K562 (cell line): ENCODE data around the gene MYOG. TPM values are rescaled to one million over a fixed set of nuclear protein-coding genes. Genes with fewer than 3 reads are reported as not detected.

Experiments
- ATAC-seq: fragments of 200-7000 bp; cut with Tn5 transposase; 3 replicates; pipeline ENCODE4 v1.9.1; 2020; ENCODE audit warnings: moderate library complexity
- BruUV-seq: library from RNA; stranded (reverse); fragments of 400-500 nt; replicated peaks from 2 replicates; lab custom pipeline; 2021; lab: Mats Ljungman, UMichigan
- CTCF ChIA-PET: fragments of 300-600 bp; formaldehyde crosslinking; extraction: SDS; loops from one replicate; lab custom pipeline; 2021; ENCODE audit warnings: low intra/inter-chr PET ratio; lab: Yijun Ruan, JAX
- POLR2A ChIA-PET: fragments of 300-600, 350-650 bp; sonication (Branson Sonifier 250); formaldehyde crosslinking; extraction: SDS; loops from one replicate; lab custom pipeline; 2021; ENCODE audit warnings: antibody characterized with exemption, inconsistent platforms; lab: Yijun Ruan, JAX
- DNase-seq, 4 experiments: peaks; one replicate each; pipeline versions ENCODE4 v3.0.0 to v3.0.0-alpha.2; 2011 to 2018; ENCODE audit warnings: low spot score in 3 of 4, mixed read lengths in 3 of 4; ENCODE audit errors: extremely low read depth in 1 of 4
- FAIRE-seq: peaks from 2 replicates; lab custom pipeline; 2011; peaks lifted over from hg19 to GRCh38; lab: Jason Lieb, UNC
- H2AFZ ChIP-seq: 2 replicates; pipeline ENCODE4 v1.6.0; 2011; ENCODE audit warnings: low read depth, low read length, control low read depth, inconsistent platforms
- H3K27ac ChIP-seq: fragments of 200-600 bp; 3 replicates; pipeline ENCODE4 v1.8.0; 2011; ENCODE audit warnings: low read depth, mild to moderate bottlenecking, control low read depth, inconsistent platforms, low read length, moderate library complexity, mixed read lengths; ENCODE audit errors: extremely low read depth
- H3K27me3 ChIP-seq, 2 experiments: fragments of 300-600 bp in 1 of 2; 2 replicates in 1 of 2; 3 replicates in 1 of 2; pipeline versions ENCODE4 v1.6.0 to v1.8.0; 2011; ENCODE audit warnings: inconsistent platforms in 2 of 2, low read length in 2 of 2, mild to moderate bottlenecking in 1 of 2, mixed read lengths in 1 of 2, moderate library complexity in 1 of 2; ENCODE audit not compliant: control insufficient read depth in 2 of 2, insufficient read depth in 2 of 2
- H3K36me3 ChIP-seq: fragments of 300-600 bp; 3 replicates; pipeline ENCODE4 v1.8.0; 2011; ENCODE audit warnings: mild to moderate bottlenecking, low read length, inconsistent platforms; ENCODE audit not compliant: control insufficient read depth, insufficient read depth
- H3K4me1 ChIP-seq, 2 experiments: fragments of 200-600 bp in 1 of 2; replicated peaks in 1 of 2; 2 replicates in 1 of 2; 3 replicates in 1 of 2; pipeline versions ENCODE4 v1.5.1 to v1.8.0; 2011; ENCODE audit warnings: inconsistent platforms in 2 of 2, low read length in 2 of 2, mild to moderate bottlenecking in 1 of 2, mixed read lengths in 1 of 2, moderate library complexity in 1 of 2; ENCODE audit not compliant: control insufficient read depth in 2 of 2, insufficient read depth in 2 of 2
- H3K4me2 ChIP-seq: 2 replicates; pipeline ENCODE4 v1.6.1; 2011; ENCODE audit warnings: low read length, control low read depth, inconsistent platforms, mixed read lengths; ENCODE audit not compliant: insufficient read depth
- H3K4me3 ChIP-seq: fragments of 200-600 bp; sonication (generic), shearing (Covaris generic); 2 replicates; pipeline ENCODE4 v1.5.1; 2016; ENCODE audit warnings: control low read depth, inconsistent platforms
- H3K79me2 ChIP-seq: fragments of 200-600 bp; 3 replicates; pipeline ENCODE4 v1.8.0; 2011; ENCODE audit warnings: low read length, inconsistent platforms; ENCODE audit not compliant: control insufficient read depth, insufficient read depth
- H3K9ac ChIP-seq, 2 experiments: 2 replicates each; pipeline versions ENCODE4 v1.6.0 to v1.6.1; 2011; ENCODE audit warnings: low read depth in 2 of 2, low read length in 2 of 2, control low read depth in 1 of 2, inconsistent platforms in 1 of 2, mild to moderate bottlenecking in 1 of 2, mixed read lengths in 1 of 2; ENCODE audit not compliant: insufficient read depth in 1 of 2
- H3K9me1 ChIP-seq: one replicate; pipeline ENCODE4 v1.6.0; 2011; ENCODE audit warnings: inconsistent platforms, mild to moderate bottlenecking, low read length, moderate library complexity; ENCODE audit not compliant: control insufficient read depth, insufficient read depth
- H3K9me3 ChIP-seq: replicated peaks from 2 replicates; pipeline ENCODE4 v1.5.1; 2011; ENCODE audit warnings: low read depth, low read length, inconsistent platforms; ENCODE audit not compliant: control insufficient read depth, insufficient read depth
- H4K20me1 ChIP-seq: replicated peaks from 2 replicates; pipeline ENCODE4 v1.6.1; 2011; ENCODE audit warnings: low read length, inconsistent platforms, mixed read lengths; ENCODE audit not compliant: control insufficient read depth, insufficient read depth
- ATF1 ChIP-seq, 2 experiments: fragments of 450-650 bp in 1 of 2; IDR thresholded peaks; 2 replicates each; pipeline ENCODE4 v1.6.1; 2016; ENCODE audit warnings: missing compliant biosample characterization in 1 of 2, missing genetic modification characterization in 1 of 2
- BRCA1 ChIP-seq, 2 experiments: fragments of 450-650 bp in 1 of 2; sonication (generic) in 1 of 2; formaldehyde crosslinking in 1 of 2; IDR thresholded peaks; 2 replicates each; pipeline versions ENCODE4 v1.5.0 to v1.6.1; 2017 to 2020; ENCODE audit warnings: mild to moderate bottlenecking in 1 of 2, missing genetic modification reagents in 1 of 2
- C11orf30 ChIP-seq: fragments of 450-650 bp; IDR thresholded peaks from 2 replicates; pipeline ENCODE4 v1.6.1; 2016; ENCODE audit warnings: low read depth, mild to moderate bottlenecking
- CREB1 ChIP-seq, 2 experiments: sonication (generic) in 1 of 2; formaldehyde crosslinking in 1 of 2; IDR thresholded peaks; 2 replicates each; pipeline versions ENCODE4 v1.6.1 to v1.8.0; 2012 to 2022; ENCODE audit warnings: inconsistent platforms in 1 of 2, mild to moderate bottlenecking in 1 of 2, missing genetic modification reagents in 1 of 2, moderate library complexity in 1 of 2
- CREM ChIP-seq: IDR thresholded peaks from 2 replicates; pipeline ENCODE4 v1.6.1; 2014; ENCODE audit warnings: antibody characterized with exemption, low read depth
- HNRNPLL ChIP-seq: fragments of 200-400 bp; formaldehyde crosslinking; IDR thresholded peaks from 2 replicates; pipeline ENCODE4 v1.6.1; 2017; ENCODE audit warnings: low read length, low read depth, mild to moderate bottlenecking; ENCODE audit not compliant: poor library complexity, severe bottlenecking
- MAFF ChIP-seq: IDR thresholded peaks from 2 replicates; pipeline ENCODE4 v1.6.1; 2012; ENCODE audit warnings: low read length, improper control_type of control experiment
- MAFG ChIP-seq: fragments of 450-650 bp; conservative IDR thresholded peaks from 2 replicates; pipeline ENCODE4 v1.6.1; 2016; ENCODE audit warnings: missing genetic modification characterization, missing compliant biosample characterization
- MAFK ChIP-seq: IDR thresholded peaks from 2 replicates; pipeline ENCODE4 v1.6.1; 2011; ENCODE audit warnings: low read length, improper control_type of control experiment
- ZKSCAN1 ChIP-seq: fragments of 150-350 bp; IDR thresholded peaks from 2 replicates; pipeline ENCODE4 v1.6.1; 2016; ENCODE audit warnings: low read depth, low read length
- ZNF316 ChIP-seq: fragments of 450-650 bp; IDR thresholded peaks from 2 replicates; pipeline ENCODE4 v1.6.1; 2016
- ZSCAN32 ChIP-seq: fragments of 450-650 bp; formaldehyde crosslinking; IDR thresholded peaks from 2 replicates; pipeline ENCODE4 v1.4.0; 2020; ENCODE audit warnings: mild to moderate bottlenecking, moderate library complexity
- WGBS: fragments of 100-300 bp; shearing (Covaris generic); methylation state at CpG from one replicate; pipeline ENCODE4 v1.1.6; 2016; ENCODE audit warnings: low coverage, mixed read lengths; ENCODE audit not compliant: insufficient coverage; ENCODE audit errors: missing lambda C conversion rate; 5-methylcytosine and 5-hydroxymethylcytosine counted together
- in situ Hi-C: fragments of 300-500 bp; cut with MboI; formaldehyde crosslinking; loops from 4 replicates; pipeline ENCODE4 v1.15.0; 2018; ENCODE audit warnings: inconsistent platforms, mixed read lengths
- intact Hi-C: fragments of 100-400 bp; cut with micrococcal nuclease; formaldehyde crosslinking; loops from 2 replicates; pipeline ENCODE4 v1.14.2; 2022
- polyA plus RNA-seq, 8 experiments: library from polyadenylated mRNA; depleted of rRNA in 4 of 8; stranded (reverse) in 5 of 8; unstranded in 3 of 8; fragments of >200 nt; fragmentation: Nextera tagmentation in 2 of 8; fragmentation: Illumina TruSeq in 1 of 8; extraction: Ambion mirVana in 2 of 8; extraction: Trizol in 1 of 8; gene quantifications; 2 replicates each; pipeline versions ENCODE4 v1.2.1 to v1.2.3, GENCODE V29; 2011 to 2014; ENCODE audit warnings: inconsistent platforms in 1 of 8, missing spikeins in 1 of 8
- total RNA-seq, 7 experiments: library from RNA; depleted of rRNA in 6 of 7; stranded (reverse); fragments of >200 nt in 6 of 7; fragmentation: Illumina TruSeq in 2 of 7; extraction: Trizol in 2 of 7; gene quantifications; 2 replicates each; pipeline versions ENCODE4 v1.2.1 to v1.2.3, GENCODE V29; 2011 to 2021; ENCODE audit warnings: low replicate concordance in 1 of 7
- TF ChIP-seq, protein P1 (sequence below): sonication (generic); formaldehyde crosslinking; IDR thresholded peaks from 2 replicates; pipeline ENCODE4 v1.8.1; 2023; ENCODE audit warnings: mild to moderate bottlenecking, missing genetic modification reagents, moderate library complexity
- TF ChIP-seq, protein P2 (sequence below): sonication (generic); formaldehyde crosslinking; IDR thresholded peaks from 2 replicates; pipeline ENCODE4 v1.8.1; 2022; ENCODE audit warnings: missing genetic modification reagents

Gene MYOG
- total and polyA plus RNA-seq, 9 of the 15 experiments (the other 6 are each of a cell fraction or from before 2014, with no cell fraction given) = not detected

DNA sequence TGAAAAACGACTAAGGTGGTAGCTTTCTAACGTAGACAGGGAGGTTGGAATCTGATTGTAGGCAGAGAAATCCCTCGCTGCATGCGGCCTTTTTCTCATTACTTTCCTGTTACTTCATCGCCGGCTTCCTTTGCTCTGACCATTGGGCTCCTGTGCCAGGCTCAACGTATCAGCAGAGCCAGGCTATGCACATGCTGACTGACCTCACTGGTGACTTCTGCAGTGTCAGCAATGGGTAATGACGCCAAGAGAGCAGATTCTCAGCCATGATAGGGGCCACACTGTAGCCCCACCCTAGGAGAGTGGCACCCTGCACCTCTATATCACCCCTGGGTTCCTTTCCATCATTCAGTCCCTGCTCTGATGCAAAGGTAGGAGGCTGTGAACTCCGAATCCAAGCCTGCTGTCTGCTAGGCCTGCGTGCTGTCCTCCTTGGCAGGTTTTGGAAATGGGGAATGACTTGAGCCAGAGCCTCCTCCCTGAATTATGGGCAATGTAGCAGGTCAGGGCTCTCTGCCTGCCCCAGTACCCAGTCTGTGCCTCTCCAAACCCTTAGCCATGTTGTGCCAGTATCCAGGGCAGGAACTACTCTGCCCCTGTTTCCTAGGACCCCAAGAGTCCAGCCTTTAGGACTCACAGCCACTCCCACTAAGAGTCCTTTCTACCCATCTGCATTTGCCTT, 48.2 kb downstream of the MYOG start:
- Histone ChIP-seq H3K4me2 (no peak overlapping the region), H2AFZ (no peak overlapping the region), H3K4me3 (no peak overlapping the region), H3K4me1 (no peaks in the 10 kb centered on the region; a peak in 2 of 5 replicates), H3K9me3 (no peaks in the 10 kb centered on the region), H4K20me1 (peaks cover 73% of the 10 kb centered on the region), H3K9ac (no peak overlapping the region; a peak in 1 of 4 replicates), H3K27ac (no peak overlapping the region), H3K27me3 (peaks cover 23 to 47% of the 10 kb centered on the region in 2 experiments; a peak in 4 of 5 replicates), H3K79me2 (no peaks in the 10 kb centered on the region), H3K36me3 (no peaks in the 10 kb centered on the region; the same call in 2 of the 3 replicates), H3K9me1 (no peaks in the 10 kb centered on the region)
- WGBS = 1% methylated on average over 10 of the region's 10 CpGs
- CTCF ChIA-PET = interaction anchor here (3.5 kb wide), 1 partner anchor 179 kb away, joined by 13 read pairs; no protein-coding TSS in a partner anchor
- TF ChIP-seq, protein P1, sequence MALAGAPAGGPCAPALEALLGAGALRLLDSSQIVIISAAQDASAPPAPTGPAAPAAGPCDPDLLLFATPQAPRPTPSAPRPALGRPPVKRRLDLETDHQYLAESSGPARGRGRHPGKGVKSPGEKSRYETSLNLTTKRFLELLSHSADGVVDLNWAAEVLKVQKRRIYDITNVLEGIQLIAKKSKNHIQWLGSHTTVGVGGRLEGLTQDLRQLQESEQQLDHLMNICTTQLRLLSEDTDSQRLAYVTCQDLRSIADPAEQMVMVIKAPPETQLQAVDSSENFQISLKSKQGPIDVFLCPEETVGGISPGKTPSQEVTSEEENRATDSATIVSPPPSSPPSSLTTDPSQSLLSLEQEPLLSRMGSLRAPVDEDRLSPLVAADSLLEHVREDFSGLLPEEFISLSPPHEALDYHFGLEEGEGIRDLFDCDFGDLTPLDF (CRISPR knock-in tag) = no peak
- peak; percentile 65; the same call in 1 of the 2 replicates for TF ChIP-seq CREB1 (IDR thresholded peaks at IDR 0.05)
- TF ChIP-seq CREB1 (CRISPR knock-in tag; IDR thresholded peaks at IDR 0.05) = no peak
- TF ChIP-seq ZNF316 = peak; percentile 67
- no peak for TF ChIP-seq ATF1 (CRISPR knock-in tag; IDR thresholded peaks at IDR 0.05)
- peak; percentile 56 for TF ChIP-seq ATF1 (tag; IDR thresholded peaks at IDR 0.05)
- peak; percentile 79 for TF ChIP-seq MAFG
- peak; percentile 69 for TF ChIP-seq CREM
- TF ChIP-seq BRCA1 (IDR thresholded peaks at IDR 0.05) = no peak
- TF ChIP-seq BRCA1 (CRISPR knock-in tag; IDR thresholded peaks at IDR 0.05) = no peak
- no peak for TF ChIP-seq ZKSCAN1
- TF ChIP-seq, protein P2, sequence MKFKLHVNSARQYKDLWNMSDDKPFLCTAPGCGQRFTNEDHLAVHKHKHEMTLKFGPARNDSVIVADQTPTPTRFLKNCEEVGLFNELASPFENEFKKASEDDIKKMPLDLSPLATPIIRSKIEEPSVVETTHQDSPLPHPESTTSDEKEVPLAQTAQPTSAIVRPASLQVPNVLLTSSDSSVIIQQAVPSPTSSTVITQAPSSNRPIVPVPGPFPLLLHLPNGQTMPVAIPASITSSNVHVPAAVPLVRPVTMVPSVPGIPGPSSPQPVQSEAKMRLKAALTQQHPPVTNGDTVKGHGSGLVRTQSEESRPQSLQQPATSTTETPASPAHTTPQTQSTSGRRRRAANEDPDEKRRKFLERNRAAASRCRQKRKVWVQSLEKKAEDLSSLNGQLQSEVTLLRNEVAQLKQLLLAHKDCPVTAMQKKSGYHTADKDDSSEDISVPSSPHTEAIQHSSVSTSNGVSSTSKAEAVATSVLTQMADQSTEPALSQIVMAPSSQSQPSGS (CRISPR knock-in tag) = no peak
- TF ChIP-seq HNRNPLL = no peak
- no peak for TF ChIP-seq ZSCAN32 (CRISPR knock-in tag)
- peak; percentile 40 for TF ChIP-seq MAFF
- TF ChIP-seq C11orf30 = peak; percentile 67; the same call in 1 of the 2 replicates
- peak; percentile 57 for TF ChIP-seq MAFK
- DNase-seq (peak in 2 of 4 experiments; percentile 37 to 38), ATAC-seq (no peak), FAIRE-seq (no peak)
- intact Hi-C loops (loop anchor here (5.0 to 10.0 kb wide), 2 partner anchors 80 to 297 kb away; no protein-coding TSS in a partner anchor), in situ Hi-C loops (no loop called here)
- POLR2A ChIA-PET = interaction anchor here (2.4 kb wide), 1 partner anchor 10 kb away, joined by 13 read pairs; no protein-coding TSS in a partner anchor
- no TSS peak for BruUV-seq
